Ectodermal cell (in vitro differentiated cells): Measurements from ENCODE around the gene SOX14. TPM values are rescaled to one million over a fixed set of nuclear protein-coding genes. Genes with fewer than 3 reads are reported as not detected.

Experiments
- H3K27ac ChIP-seq: 2 replicates; pipeline ENCODE4 v1.7.0; 2013; ENCODE audit warnings: mild to moderate bottlenecking, low read depth, low read length; ENCODE audit not compliant: insufficient read depth, poor library complexity, severe bottlenecking
- H3K27me3 ChIP-seq: 2 replicates; pipeline ENCODE4 v1.7.0; 2013; ENCODE audit warnings: mild to moderate bottlenecking, low read length; ENCODE audit not compliant: insufficient read depth, control insufficient read depth, poor library complexity, severe bottlenecking
- H3K36me3 ChIP-seq: one replicate; pipeline ENCODE4 v1.7.0; 2013; ENCODE audit warnings: low read length; ENCODE audit not compliant: control insufficient read depth, insufficient read depth
- H3K4me1 ChIP-seq: one replicate; pipeline ENCODE4 v1.7.0; 2013; ENCODE audit warnings: low read length; ENCODE audit not compliant: control insufficient read depth, insufficient read depth
- H3K4me3 ChIP-seq: 2 replicates; pipeline ENCODE4 v1.7.0; 2013; ENCODE audit warnings: low read depth, low read length, control low read depth; ENCODE audit not compliant: insufficient read depth
- H3K9me3 ChIP-seq: 2 replicates; pipeline ENCODE4 v1.7.0; 2013; ENCODE audit warnings: mild to moderate bottlenecking, low read length, moderate library complexity; ENCODE audit not compliant: control insufficient read depth
- WGBS, 2 experiments: methylation state at CpG; one replicate each; pipeline ENCODE4 v1.1.7; 2013; ENCODE audit warnings: missing lambda C conversion rate in 2 of 2; 5-methylcytosine and 5-hydroxymethylcytosine counted together
- polyA plus RNA-seq, 4 experiments: library from polyadenylated mRNA; stranded (reverse); fragments of 50-300 nt; gene quantifications; one replicate each; pipeline ENCODE4 v1.2.3, GENCODE V29; 2013

Gene SOX14
- not detected for polyA plus RNA-seq (2013, experiment 1 of 4)
- polyA plus RNA-seq (2013, experiment 2 of 4) = not detected
- polyA plus RNA-seq (2013, experiment 3 of 4) = not detected
- not detected for polyA plus RNA-seq (2013, experiment 4 of 4)

GRCh38 chr3:137764001-137764433 lies at the start of gene SOX14:
Gene SOX14 (plus strand): TSS chr3:137764315. CDS start chr3:137764785, 470 bp downstream.
- Histone ChIP-seq H3K27me3 (peaks cover 100% of the 10 kb centered on the region), H3K4me1 (peaks cover 72% of the 10 kb centered on the region), H3K4me3 (peak within 1 kb of the TSS; percentile 5), H3K9me3 (no peaks in the 10 kb centered on the region), H3K36me3 (no peaks in the 10 kb centered on the region), H3K27ac (no peak within 1 kb of the TSS)
- 0 to 1% methylated on average over 30 of the region's 30 CpGs for WGBS, 2 experiments

GRCh38 chr3:137714551-137714950 lies 49.6 kb upstream of the SOX14 start:
- WGBS, 2 experiments = 93 to 96% methylated on average over 25 of the region's 25 CpGs
- Histone ChIP-seq H3K9me3 (no peaks in the 10 kb centered on the region), H3K36me3 (no peaks in the 10 kb centered on the region), H3K27me3 (no peaks in the 10 kb centered on the region), H3K27ac (no peak overlapping the region), H3K4me1 (no peaks in the 10 kb centered on the region), H3K4me3 (no peak overlapping the region)

- Histone ChIP-seq H3K27me3 (no peaks in the 10 kb centered on the region), H3K4me1 (no peaks in the 10 kb centered on the region), H3K36me3 (no peaks in the 10 kb centered on the region), H3K27ac (no peak overlapping the region), H3K9me3 (peaks cover 3% of the 10 kb centered on the region), H3K4me3 (no peak overlapping the region)
Observed at GRCh38 chr3:137724240-137724639, 39.9 kb upstream of the SOX14 start.

- WGBS, 2 experiments = 92% methylated on average over 1 of the region's 2 CpGs; no CpG with 5 or more reads in 1 of the 2 experiments
Observed at GRCh38 chr3:137737208-137737607, 26.9 kb upstream of the SOX14 start.

GRCh38 chr3:137738710-137739109 lies 25.4 kb upstream of the SOX14 start:
- Histone ChIP-seq H3K27me3 (no peaks in the 10 kb centered on the region), H3K36me3 (no peaks in the 10 kb centered on the region), H3K27ac (no peak overlapping the region), H3K4me3 (no peak overlapping the region), H3K4me1 (no peaks in the 10 kb centered on the region), H3K9me3 (peaks cover 5% of the 10 kb centered on the region)

More at GRCh38 chr3:137737208-137737607, 26.9 kb upstream of the SOX14 start:
- peaks cover 5% of the 10 kb centered on the region for H3K9me3 ChIP-seq
- H3K36me3 ChIP-seq = no peaks in the 10 kb centered on the region
- H3K4me3 ChIP-seq = no peak overlapping the region
- H3K4me1 ChIP-seq = no peaks in the 10 kb centered on the region
- H3K27me3 ChIP-seq = no peaks in the 10 kb centered on the region
- H3K27ac ChIP-seq = no peak overlapping the region

- Histone ChIP-seq H3K4me1 (no peaks in the 10 kb centered on the region), H3K4me3 (no peak overlapping the region), H3K9me3 (no peaks in the 10 kb centered on the region), H3K27me3 (peaks cover 4% of the 10 kb centered on the region), H3K27ac (no peak overlapping the region), H3K36me3 (no peaks in the 10 kb centered on the region)
- WGBS, 2 experiments = 96 to 99% methylated on average over 1 to 2 of the region's 2 CpGs
Observed at GRCh38 chr3:137743608-137744007, 20.5 kb upstream of the SOX14 start.

- no peaks in the 10 kb centered on the region for H3K9me3 ChIP-seq
- H3K36me3 ChIP-seq = no peaks in the 10 kb centered on the region
- 60% methylated on average over 2 to 3 of the region's 3 CpGs for WGBS, 2 experiments
- H3K4me3 ChIP-seq = no peak overlapping the region
- H3K27me3 ChIP-seq = peaks cover 4% of the 10 kb centered on the region
- no peaks in the 10 kb centered on the region for H3K4me1 ChIP-seq
- no peak overlapping the region for H3K27ac ChIP-seq
Observed at GRCh38 chr3:137746808-137747207, 17.3 kb upstream of the SOX14 start.

GRCh38 chr3:137759505-137759904 lies 4.6 kb upstream of the SOX14 start:
- peaks cover 73% of the 10 kb centered on the region for H3K27me3 ChIP-seq
- H3K27ac ChIP-seq = no peak overlapping the region
- 83 to 86% methylated on average over 8 of the region's 8 CpGs for WGBS, 2 experiments
- no peaks in the 10 kb centered on the region for H3K36me3 ChIP-seq
- H3K4me3 ChIP-seq = no peak overlapping the region
- H3K9me3 ChIP-seq = no peaks in the 10 kb centered on the region
- H3K4me1 ChIP-seq = peaks cover 27% of the 10 kb centered on the region

- H3K27ac ChIP-seq = no peak overlapping the region
- H3K27me3 ChIP-seq = peaks cover 83% of the 10 kb centered on the region
- no peaks in the 10 kb centered on the region for H3K36me3 ChIP-seq
- no peaks in the 10 kb centered on the region for H3K9me3 ChIP-seq
- H3K4me1 ChIP-seq = peaks cover 38% of the 10 kb centered on the region
- no peak overlapping the region for H3K4me3 ChIP-seq
- 13 to 14% methylated on average over 28 of the region's 28 CpGs for WGBS, 2 experiments
Observed at GRCh38 chr3:137760341-137761098, 3.6 kb upstream of the SOX14 start.

GRCh38 chr3:137761099-137761562 lies 3.0 kb upstream of the SOX14 start:
- Histone ChIP-seq H3K36me3 (no peaks in the 10 kb centered on the region), H3K27me3 (peaks cover 89% of the 10 kb centered on the region), H3K27ac (no peak overlapping the region), H3K9me3 (no peaks in the 10 kb centered on the region), H3K4me1 (peaks cover 44% of the 10 kb centered on the region), H3K4me3 (no peak overlapping the region)
- 4 to 5% methylated on average over 24 of the region's 24 CpGs for WGBS, 2 experiments
